ENCODE data around the gene CZIB. TPM values are rescaled to one million over a fixed set of nuclear protein-coding genes. Genes with fewer than 3 reads are reported as not detected.

Gene CZIB
- total RNA-seq, 4 donors from 2014 or later: 78.9 to 81.9 (median 80.6) TPM

GRCh38 chr1:53250325-53250724 is 29.9 kb upstream of the CZIB start:
- Histone ChIP-seq H3K9me3 (no peaks in the 10 kb centered on the region), H3K36me3 (no peaks in the 10 kb centered on the region), H3K27ac (no peak overlapping the region), H3K27me3 (no peaks in the 10 kb centered on the region), H3K4me3 (no peak overlapping the region), H3K4me1 (no peaks in the 10 kb centered on the region)
- intact Hi-C loops (cut with DNase I; ENCODE audit: low total_unique reads): no loop called here
- no peak for DNase-seq
- TF ChIP-seq CTCF (IDR thresholded peaks at IDR 0.05) (no peak), POLR2A (IDR thresholded peaks at IDR 0.05) (no peak)

- intact Hi-C loops (cut with DNase I; ENCODE audit: low total_unique reads): no loop called here
- H3K36me3 ChIP-seq: no peaks in the 10 kb centered on the region
- TF ChIP-seq CTCF (IDR thresholded peaks at IDR 0.05): no peak
- TF ChIP-seq POLR2A (IDR thresholded peaks at IDR 0.05): no peak
- H3K27ac ChIP-seq: no peak overlapping the region
- no peak for DNase-seq
- no peaks in the 10 kb centered on the region for H3K27me3 ChIP-seq
- H3K4me1 ChIP-seq: no peaks in the 10 kb centered on the region
- no peak overlapping the region for H3K4me3 ChIP-seq
- no peaks in the 10 kb centered on the region for H3K9me3 ChIP-seq
Measured at GRCh38 chr1:53249706-53250105, 29.3 kb upstream of the CZIB start.

- no peaks in the 10 kb centered on the region for H3K4me1 ChIP-seq
- H3K4me3 ChIP-seq: no peak overlapping the region
- intact Hi-C loops (cut with DNase I; ENCODE audit: low total_unique reads): no loop called here
- H3K27ac ChIP-seq: no peak overlapping the region
- TF ChIP-seq CTCF (IDR thresholded peaks at IDR 0.05) (no peak), POLR2A (IDR thresholded peaks at IDR 0.05) (no peak)
- H3K27me3 ChIP-seq: no peaks in the 10 kb centered on the region
- no peaks in the 10 kb centered on the region for H3K9me3 ChIP-seq
- DNase-seq: no peak
- H3K36me3 ChIP-seq: no peaks in the 10 kb centered on the region
Measured at GRCh38 chr1:53246261-53247134, 26.1 kb upstream of the CZIB start.

- Histone ChIP-seq H3K9me3 (no peaks in the 10 kb centered on the region), H3K4me3 (no peak overlapping the region), H3K36me3 (no peaks in the 10 kb centered on the region), H3K27ac (no peak overlapping the region), H3K4me1 (no peaks in the 10 kb centered on the region), H3K27me3 (no peaks in the 10 kb centered on the region)
- DNase-seq: no peak
- intact Hi-C loops (cut with DNase I; ENCODE audit: low total_unique reads): no loop called here
- no peak for TF ChIP-seq CTCF (IDR thresholded peaks at IDR 0.05)
- TF ChIP-seq POLR2A (IDR thresholded peaks at IDR 0.05): no peak
Measured at GRCh38 chr1:53244141-53244540, 23.7 kb upstream of the CZIB start.

- H3K9me3 ChIP-seq: no peaks in the 10 kb centered on the region
Measured at GRCh38 chr1:53242381-53242780, 21.9 kb upstream of the CZIB start.

More at GRCh38 chr1:53242381-53242780, 21.9 kb upstream of the CZIB start:
- intact Hi-C loops (cut with DNase I; ENCODE audit: low total_unique reads): no loop called here
- no peak for DNase-seq
- no peak for TF ChIP-seq POLR2A (IDR thresholded peaks at IDR 0.05)
- TF ChIP-seq CTCF (IDR thresholded peaks at IDR 0.05): no peak
- no peak overlapping the region for H3K27ac ChIP-seq
- no peaks in the 10 kb centered on the region for H3K36me3 ChIP-seq
- H3K4me3 ChIP-seq: no peak overlapping the region
- H3K4me1 ChIP-seq: no peaks in the 10 kb centered on the region
- no peaks in the 10 kb centered on the region for H3K27me3 ChIP-seq
